Measurements from ENCODE around the gene WDR88.

WDR88 gene

GRCh38 chr19:33094436-33095067 lies 37.4 kb upstream of the WDR88 start:
- in situ Hi-C loops (cut with HindIII; ENCODE audit: low sequenced_read_pairs), result no loop called here
- no peak for TF ChIP-seq CTCF (IDR thresholded peaks at IDR 0.05; ENCODE audit: low read depth, low read length)
- DNase-seq (ENCODE audit: low read depth, low spot score), result no peak
- no peak overlapping the region for H3K4me3 ChIP-seq (ENCODE audit: low read depth, low read length)

- DNase-seq (ENCODE audit: low read depth, low spot score), result no peak
- no peak for TF ChIP-seq CTCF (IDR thresholded peaks at IDR 0.05; ENCODE audit: low read depth, low read length)
- no peak overlapping the region for H3K4me3 ChIP-seq (ENCODE audit: low read depth, low read length)
- in situ Hi-C loops (cut with HindIII; ENCODE audit: low sequenced_read_pairs), result no loop called here
These were observed 35.9 kb upstream of the WDR88 start for GRCh38 chr19:33096005-33096404.

- no peak for TF ChIP-seq CTCF (IDR thresholded peaks at IDR 0.05; ENCODE audit: low read depth, low read length)
- in situ Hi-C loops (cut with HindIII; ENCODE audit: low sequenced_read_pairs), result no loop called here
- no peak overlapping the region for H3K4me3 ChIP-seq (ENCODE audit: low read depth, low read length)
- no peak for DNase-seq (ENCODE audit: low read depth, low spot score)
These were observed 33.8 kb upstream of the WDR88 start for GRCh38 chr19:33098055-33098534.

GRCh38 chr19:33100894-33101644 lies 30.8 kb upstream of the WDR88 start:
- no peak overlapping the region for H3K4me3 ChIP-seq (ENCODE audit: low read depth, low read length)
- DNase-seq (ENCODE audit: low read depth, low spot score), result no peak
- no peak for TF ChIP-seq CTCF (IDR thresholded peaks at IDR 0.05; ENCODE audit: low read depth, low read length)
- in situ Hi-C loops (cut with HindIII; ENCODE audit: low sequenced_read_pairs), result no loop called here

- no peak overlapping the region for H3K4me3 ChIP-seq (ENCODE audit: low read depth, low read length)
- no peak for DNase-seq (ENCODE audit: low read depth, low spot score)
- TF ChIP-seq CTCF (IDR thresholded peaks at IDR 0.05; ENCODE audit: low read depth, low read length), result no peak
- in situ Hi-C loops (cut with HindIII; ENCODE audit: low sequenced_read_pairs), result no loop called here
These were observed 29.0 kb upstream of the WDR88 start for GRCh38 chr19:33102893-33103292.

- no peak overlapping the region for H3K4me3 ChIP-seq (ENCODE audit: low read depth, low read length)
- TF ChIP-seq CTCF (IDR thresholded peaks at IDR 0.05; ENCODE audit: low read depth, low read length), result no peak
- in situ Hi-C loops (cut with HindIII; ENCODE audit: low sequenced_read_pairs), result no loop called here
- DNase-seq (ENCODE audit: low read depth, low spot score), result no peak
These were observed 23.8 kb upstream of the WDR88 start for GRCh38 chr19:33108161-33108560.
